ENCODE data around the gene SLC26A6.

SLC26A6 gene

GRCh38 chr3:48621461-48621869 lies 13.8 kb downstream of the SLC26A6 start, which contains the start of gene TMEM89:
TSS of gene TMEM89 (minus strand) at chr3:48621769. CDS start at chr3:48621756, 13 bp downstream.
- CTCF ChIA-PET = no interaction called here
- TF ChIP-seq CTCF (IDR thresholded peaks at IDR 0.05; ENCODE audit: control extremely low read depth, extremely low read depth, low read depth, missing control alignments) = no peak
- POLR2A ChIA-PET = no interaction called here
- DNase-seq (ENCODE audit: extremely low spot score) = no peak

- POLR2A ChIA-PET = no interaction called here
- no peak for TF ChIP-seq CTCF (IDR thresholded peaks at IDR 0.05; ENCODE audit: control extremely low read depth, extremely low read depth, low read depth, missing control alignments)
- CTCF ChIA-PET = interaction anchor here (1.1 to 1.2 kb wide), 3 partner anchors 9 to 17 kb away, joined by 3 to 6 read pairs (median 4); partner anchors contain the start of gene SLC26A6
- DNase-seq (ENCODE audit: extremely low spot score) = no peak
Measured at GRCh38 chr3:48619541-48620524, 15.4 kb downstream of the SLC26A6 start.

GRCh38 chr3:48617559-48617958 lies 17.7 kb downstream of the SLC26A6 start:
- ChIA-PET POLR2A (no interaction called here), CTCF (interaction anchor here (1.6 kb wide), 1 partner anchor 18 kb away, joined by 6 read pairs; the partner anchor contains the start of gene SLC26A6)
- DNase-seq (ENCODE audit: extremely low spot score) = no peak
- TF ChIP-seq CTCF (IDR thresholded peaks at IDR 0.05; ENCODE audit: control extremely low read depth, extremely low read depth, low read depth, missing control alignments) = no peak

DNA sequence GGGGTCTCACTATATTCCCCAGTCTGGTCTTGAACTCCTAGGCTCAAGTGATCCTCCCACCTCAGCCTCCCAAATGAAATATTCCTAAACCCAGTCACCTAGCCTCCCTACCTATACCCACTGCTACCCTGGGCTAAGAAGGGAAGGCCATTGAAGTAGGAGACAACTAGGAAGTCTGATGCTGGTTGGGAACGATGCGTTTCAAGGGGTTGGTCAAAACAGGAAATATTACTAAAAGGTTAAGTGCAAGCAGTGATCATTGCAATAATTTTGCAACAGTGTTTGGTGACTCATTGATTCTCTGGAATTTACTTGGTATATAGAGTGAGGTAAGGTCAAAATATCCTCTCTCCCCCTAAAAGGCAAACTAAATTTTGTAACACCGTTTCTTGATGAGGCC lies 21.2 kb downstream of the SLC26A6 start:
- ChIA-PET CTCF (interaction anchor here (1.0 to 1.4 kb wide), 3 partner anchors 12 to 178 kb away, joined by 4 read pairs; partner anchors contain the start of gene SLC26A6), POLR2A (no interaction called here)
- DNase-seq (ENCODE audit: extremely low spot score) = no peak
- TF ChIP-seq CTCF (IDR thresholded peaks at IDR 0.05; ENCODE audit: control extremely low read depth, extremely low read depth, low read depth, missing control alignments) = no peak

DNA sequence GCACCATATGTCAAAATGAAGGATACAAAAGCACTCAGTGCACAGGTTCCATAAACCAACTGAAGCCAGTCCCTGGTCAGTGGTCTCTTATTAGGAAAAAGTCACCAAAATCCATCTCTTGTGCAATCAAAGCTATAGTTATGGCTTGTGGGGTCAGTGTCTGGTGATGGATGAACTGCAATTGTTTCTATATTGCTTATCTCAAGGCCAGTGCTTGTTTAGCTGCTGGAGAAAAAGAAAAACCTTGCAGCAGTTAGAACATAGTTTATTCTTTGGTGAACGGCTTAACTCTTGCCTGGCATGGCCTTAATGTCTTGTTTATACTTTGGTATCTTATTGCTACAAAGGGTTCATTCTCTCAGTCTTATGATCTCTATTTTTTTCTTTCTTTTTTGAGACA lies 23.0 kb downstream of the SLC26A6 start:
- CTCF ChIA-PET = interaction anchor here (1.2 to 2.2 kb wide), 2 partner anchors 16 to 23 kb away, joined by 3 to 18 read pairs; partner anchors contain the start of gene SLC26A6
- no peak for TF ChIP-seq CTCF (IDR thresholded peaks at IDR 0.05; ENCODE audit: control extremely low read depth, extremely low read depth, low read depth, missing control alignments)
- DNase-seq (ENCODE audit: extremely low spot score) = no peak
- POLR2A ChIA-PET = interaction anchor here (0.7 kb wide), 1 partner anchor 10 kb away, joined by 3 read pairs; no protein-coding TSS in a partner anchor

GRCh38 chr3:48609088-48610005 lies 25.9 kb downstream of the SLC26A6 start, which contains the start of gene UQCRC1:
TSS of gene UQCRC1 (minus strand) at chr3:48609646. CDS start at chr3:48609620, 26 bp downstream.
- TF ChIP-seq CTCF (IDR thresholded peaks at IDR 0.05; ENCODE audit: control extremely low read depth, extremely low read depth, low read depth, missing control alignments) = peak; percentile 68
- ChIA-PET CTCF (interaction anchor here (0.7 to 2.9 kb wide), 4 partner anchors 12 to 408 kb away, joined by 3 to 12 read pairs (median 3); partner anchors contain the start of gene SLC26A6), POLR2A (no interaction called here)
- peak; percentile 99 for DNase-seq (ENCODE audit: extremely low spot score)
